GM20000 (cell line): ENCODE data around the gene GABBR2.
"Not testable (repeated sequence)": the region's sequence is repeated elsewhere in the genome, so short reads cannot be mapped to it uniquely, and the experiment has no call there.

Experiments used
- DNase-seq: peaks from one replicate; pipeline ENCODE4 v3.0.0; 2012; ENCODE audit warnings: low spot score
- TF ChIP-seq, protein P1 (sequence below): IDR thresholded peaks from 2 replicates; pipeline ENCODE4 v1.5.1; 2012; ENCODE audit warnings: mild to moderate bottlenecking, control low read depth; ENCODE audit errors: extremely low read depth, missing control alignments

Gene GABBR2

DNA sequence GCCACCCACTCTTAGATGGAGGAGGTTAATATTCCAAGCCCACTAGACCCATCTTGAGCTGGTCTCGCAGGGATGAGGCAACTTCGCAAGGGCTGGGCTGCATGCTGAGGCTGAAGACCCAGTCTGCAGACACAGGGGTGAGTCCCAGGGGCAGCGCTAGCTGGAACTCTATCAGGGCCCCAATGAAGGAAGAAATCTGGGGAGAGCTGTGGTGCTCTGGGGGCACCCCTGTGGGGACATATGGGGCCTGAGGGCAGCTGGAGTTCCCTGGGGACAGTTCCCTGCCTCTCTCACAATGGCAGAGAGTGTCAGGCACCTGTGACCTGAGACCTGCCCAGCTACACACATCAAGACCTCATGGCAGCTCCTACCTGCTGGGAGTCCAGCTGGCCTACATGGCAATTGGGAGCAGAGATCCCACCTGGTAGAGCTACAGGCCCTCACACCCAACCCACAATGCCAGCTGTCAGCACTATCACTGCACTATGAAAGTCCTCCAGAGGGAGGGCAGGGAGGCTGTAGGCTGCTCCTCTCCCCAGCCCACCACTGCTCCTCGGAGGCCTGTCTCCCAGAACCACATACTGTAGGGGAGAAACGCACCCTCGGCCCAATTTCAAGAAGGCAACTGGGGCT is 202.2 kb downstream of the GABBR2 start:
- TF ChIP-seq, protein P1, sequence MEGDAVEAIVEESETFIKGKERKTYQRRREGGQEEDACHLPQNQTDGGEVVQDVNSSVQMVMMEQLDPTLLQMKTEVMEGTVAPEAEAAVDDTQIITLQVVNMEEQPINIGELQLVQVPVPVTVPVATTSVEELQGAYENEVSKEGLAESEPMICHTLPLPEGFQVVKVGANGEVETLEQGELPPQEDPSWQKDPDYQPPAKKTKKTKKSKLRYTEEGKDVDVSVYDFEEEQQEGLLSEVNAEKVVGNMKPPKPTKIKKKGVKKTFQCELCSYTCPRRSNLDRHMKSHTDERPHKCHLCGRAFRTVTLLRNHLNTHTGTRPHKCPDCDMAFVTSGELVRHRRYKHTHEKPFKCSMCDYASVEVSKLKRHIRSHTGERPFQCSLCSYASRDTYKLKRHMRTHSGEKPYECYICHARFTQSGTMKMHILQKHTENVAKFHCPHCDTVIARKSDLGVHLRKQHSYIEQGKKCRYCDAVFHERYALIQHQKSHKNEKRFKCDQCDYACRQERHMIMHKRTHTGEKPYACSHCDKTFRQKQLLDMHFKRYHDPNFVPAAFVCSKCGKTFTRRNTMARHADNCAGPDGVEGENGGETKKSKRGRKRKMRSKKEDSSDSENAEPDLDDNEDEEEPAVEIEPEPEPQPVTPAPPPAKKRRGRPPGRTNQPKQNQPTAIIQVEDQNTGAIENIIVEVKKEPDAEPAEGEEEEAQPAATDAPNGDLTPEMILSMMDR = no peak
- no peak for DNase-seq

DNA sequence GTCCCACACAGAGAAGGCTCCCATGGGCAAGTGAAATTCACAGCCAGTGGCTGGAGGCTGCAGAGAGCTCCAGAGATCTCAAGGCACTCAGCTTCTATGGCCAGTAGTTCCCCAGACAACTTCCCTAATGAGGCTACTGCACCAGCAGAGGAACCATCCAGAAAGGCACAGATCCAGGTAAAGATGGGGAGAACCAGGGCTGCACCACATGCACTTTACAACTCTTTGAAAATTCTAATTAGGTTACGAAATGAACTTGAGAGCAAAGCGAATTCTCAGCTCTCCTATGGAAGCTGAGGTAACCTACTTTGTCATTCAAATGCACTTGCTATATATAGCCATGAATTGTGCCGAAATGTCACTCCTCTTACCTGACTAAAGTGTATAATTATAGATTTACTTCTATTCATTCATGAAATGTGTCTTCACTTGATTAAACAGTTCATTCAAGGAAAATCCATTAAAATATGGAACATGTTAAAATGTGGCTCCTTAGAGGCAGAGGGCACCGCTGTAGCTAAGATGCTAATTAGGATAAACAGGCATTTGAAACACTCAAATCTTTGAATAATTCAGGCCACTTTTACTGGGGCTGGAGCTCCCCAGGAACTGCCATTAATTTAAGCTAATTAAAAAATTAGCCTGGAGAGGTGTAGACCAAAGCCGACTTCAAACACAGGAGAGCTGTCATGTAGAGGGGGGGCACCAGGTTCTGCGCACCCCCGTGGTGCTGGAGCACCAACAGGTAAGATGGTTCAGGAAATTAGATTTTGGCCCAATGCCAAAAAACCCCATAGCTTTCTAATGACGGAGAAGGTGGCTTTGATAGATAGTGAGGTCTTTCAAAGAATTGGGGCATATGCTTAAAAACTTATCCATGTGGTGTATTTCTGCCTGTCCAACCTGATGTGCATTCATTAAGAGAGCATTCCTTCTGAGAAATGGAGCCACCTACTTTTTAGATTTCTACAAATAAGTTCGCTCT is 204.1 kb downstream of the GABBR2 start:
- TF ChIP-seq, protein P1 = no peak
- no peak for DNase-seq

DNA sequence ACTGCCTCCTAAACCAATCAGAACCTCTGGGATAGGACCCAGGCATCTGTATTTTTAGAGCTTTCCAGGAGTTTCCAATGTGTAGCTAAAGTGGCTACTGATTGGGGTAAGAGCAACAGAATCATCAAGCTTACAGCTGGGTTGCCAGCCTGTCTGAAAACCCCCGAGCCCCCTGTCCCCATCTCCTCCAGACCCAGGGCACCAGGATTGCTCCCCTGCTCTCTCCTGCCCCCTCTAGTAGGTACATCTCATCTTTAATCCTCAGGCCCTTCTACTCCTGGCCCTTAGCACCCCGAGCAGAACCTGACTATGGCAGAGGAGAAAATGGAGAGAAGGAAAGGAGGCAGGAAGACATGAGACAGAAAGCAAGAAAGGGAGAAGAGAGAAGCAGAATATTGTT is 204.9 kb downstream of the GABBR2 start:
- TF ChIP-seq, protein P1 = no peak
- DNase-seq = no peak

DNA sequence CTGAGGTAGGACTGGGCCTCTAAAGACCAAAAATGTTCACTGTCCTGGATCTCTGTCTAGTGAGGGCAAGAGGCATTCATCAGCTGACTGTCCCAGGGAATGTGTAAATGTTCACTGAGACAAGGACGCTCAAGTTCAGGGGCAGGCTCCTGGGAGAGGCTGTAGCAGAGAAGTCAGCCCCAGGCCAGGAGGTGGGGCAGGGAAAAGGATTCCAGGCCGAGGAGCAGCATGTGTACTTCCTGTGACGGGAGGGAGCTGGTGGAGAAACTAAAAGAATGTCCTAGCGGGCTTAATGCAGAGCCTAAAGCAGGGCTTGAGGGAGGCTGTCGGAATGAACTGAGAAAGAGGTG is 205.8 kb downstream of the GABBR2 start:
- TF ChIP-seq, protein P1 = no peak
- DNase-seq = no peak

DNA sequence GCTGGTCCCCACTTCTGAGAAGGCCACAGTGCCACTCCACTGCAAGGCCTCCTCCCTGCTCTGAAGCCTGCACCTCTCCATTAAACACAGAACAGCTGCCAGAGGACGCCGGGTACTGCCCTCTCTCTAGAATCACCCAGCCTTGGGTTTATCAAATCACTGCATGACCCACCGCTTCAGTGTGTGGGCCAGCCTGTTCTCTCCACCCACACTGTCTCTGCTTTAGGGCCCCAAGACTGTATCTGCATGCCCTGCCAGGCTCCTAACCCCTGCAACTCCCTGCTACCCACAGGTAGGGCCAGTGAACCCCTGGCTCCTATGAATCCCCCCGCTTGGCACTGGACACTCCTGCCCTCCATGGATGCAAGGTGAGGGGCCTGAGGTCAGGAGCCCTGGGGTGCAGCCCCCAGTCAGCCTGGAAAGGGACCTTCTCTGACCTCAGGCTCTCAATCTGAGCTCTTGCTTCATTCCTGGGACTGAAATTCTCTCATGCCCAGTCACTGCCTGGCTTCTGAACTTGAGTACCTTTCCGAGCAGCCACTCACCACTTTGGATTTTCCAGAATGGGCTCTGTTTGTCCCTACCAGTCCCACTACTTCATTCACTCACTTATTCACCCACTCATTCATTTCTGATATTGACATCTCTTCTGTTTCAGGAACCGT is 206.3 kb downstream of the GABBR2 start:
- TF ChIP-seq, protein P1 = no peak
- no peak for DNase-seq

DNA sequence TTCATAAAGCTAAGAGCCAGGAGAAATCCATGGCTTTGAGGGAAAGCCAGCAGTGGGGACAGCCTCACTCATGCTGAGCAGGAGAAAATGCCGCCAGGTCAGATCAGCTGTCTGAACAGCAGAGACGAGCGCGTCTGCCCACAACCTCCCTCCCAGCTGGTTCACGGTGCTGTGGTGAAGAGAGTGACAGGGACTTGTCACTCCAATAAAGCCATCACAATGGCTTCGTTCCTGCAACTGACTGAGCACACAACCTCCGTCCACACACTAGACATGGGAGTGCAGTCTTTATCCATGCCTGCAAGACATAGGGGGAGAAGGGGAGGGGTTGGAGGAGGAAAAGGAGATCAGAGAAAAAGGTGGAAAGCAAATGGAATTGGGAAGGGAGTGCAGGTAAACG is 206.9 kb downstream of the GABBR2 start:
- TF ChIP-seq, protein P1 = no peak
- no peak for DNase-seq

DNA sequence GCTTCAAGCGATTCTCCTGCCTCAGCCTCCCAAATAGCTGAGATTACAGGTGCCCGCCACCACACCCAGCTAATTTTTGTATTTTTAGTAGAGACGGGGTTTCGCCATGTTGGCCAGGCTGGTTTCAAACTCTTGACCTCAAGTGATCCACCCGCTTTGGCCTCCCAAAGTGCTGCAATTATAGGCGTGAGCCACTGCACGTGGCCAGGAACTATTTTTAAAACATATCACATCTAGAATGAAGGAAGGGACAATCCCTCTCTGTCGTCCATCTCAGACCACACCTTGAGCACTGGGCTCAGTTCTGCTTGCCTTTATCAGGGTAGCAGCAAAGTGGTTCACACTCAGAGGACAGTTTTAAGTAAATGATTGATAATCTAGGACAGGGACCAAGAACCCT is 207.5 kb downstream of the GABBR2 start:
- not testable (repeated sequence) for DNase-seq
